ENCODE results near the gene ASIC3. TPM values are rescaled to one million over a fixed set of nuclear protein-coding genes. Genes with fewer than 3 reads are reported as not detected.

ASIC3 gene
- total and polyA plus RNA-seq, 7 experiments from 2014 or later = 6.7 to 17.7 (median 13.7) TPM; not detected in 2

- Histone ChIP-seq H3K27ac (ENCODE audit: low read depth, low read length) (no peak overlapping the region), H3K4me1 (ENCODE audit: control insufficient read depth in 2 of 2, insufficient read depth in 2 of 2, low read length in 2 of 2) (no peaks in the 10 kb centered on the region), H3K27me3 (ENCODE audit: control insufficient read depth in 2 of 2, insufficient read depth in 2 of 2, low read length in 2 of 2) (no peaks in the 10 kb centered on the region), H3K9me3 (ENCODE audit: control insufficient read depth in 2 of 3, low read length in 3 of 3) (no peaks in the 10 kb centered on the region), H3K4me3 (ENCODE audit: low read length) (no peak overlapping the region), H3K36me3 (ENCODE audit: control insufficient read depth in 2 of 3, insufficient read depth in 3 of 3, low read length in 3 of 3) (peaks cover 0 to 69% (median 12%) of the 10 kb centered on the region in 3 experiments)
- intact Hi-C loops (cut with micrococcal nuclease) = no loop called here
- Mint-ChIP-seq H3K9me3 (no peaks in the 10 kb centered on the region), H3K4me1 (peaks cover 0 to 16% (median 8%) of the 10 kb centered on the region in 7 donors), H3K27me3 (no peaks in the 10 kb centered on the region), H3K27ac (no peak overlapping the region), H3K4me3 (no peak overlapping the region), H3K36me3 (peaks cover 0 to 17% (median 0%) of the 10 kb centered on the region in 5 donors)
- CTCF ChIA-PET = no interaction called here
- DNase-seq (no peak), ATAC-seq (no peak)
- POLR2A ChIA-PET = no interaction called here
Measured at GRCh38 chr7:151035026-151035717, 13.2 kb upstream of the ASIC3 start.

GRCh38 chr7:151035902-151036301 is 12.4 kb upstream of the ASIC3 start:
- Histone ChIP-seq H3K4me1 (ENCODE audit: control insufficient read depth in 2 of 2, insufficient read depth in 2 of 2, low read length in 2 of 2) (no peaks in the 10 kb centered on the region), H3K9me3 (ENCODE audit: control insufficient read depth in 2 of 3, low read length in 3 of 3) (no peaks in the 10 kb centered on the region), H3K4me3 (ENCODE audit: low read length) (no peak overlapping the region), H3K36me3 (ENCODE audit: control insufficient read depth in 2 of 3, insufficient read depth in 3 of 3, low read length in 3 of 3) (peaks cover 0 to 73% (median 12%) of the 10 kb centered on the region in 3 experiments), H3K27me3 (ENCODE audit: control insufficient read depth in 2 of 2, insufficient read depth in 2 of 2, low read length in 2 of 2) (no peaks in the 10 kb centered on the region), H3K27ac (ENCODE audit: low read depth, low read length) (no peak overlapping the region)
- H3K36me3 Mint-ChIP-seq = peaks cover 0 to 17% (median 0%) of the 10 kb centered on the region in 5 donors
- intact Hi-C loops (cut with micrococcal nuclease) = no loop called here
- ChIA-PET POLR2A (no interaction called here), CTCF (interaction anchor here (0.6 kb wide), 1 partner anchor 52 kb away, joined by 3 read pairs; no protein-coding TSS in a partner anchor)
- H3K27ac Mint-ChIP-seq = no peak overlapping the region
- no peaks in the 10 kb centered on the region for H3K27me3 Mint-ChIP-seq
- no peak overlapping the region for H3K4me3 Mint-ChIP-seq
- no peak for ATAC-seq
- H3K9me3 Mint-ChIP-seq = no peaks in the 10 kb centered on the region
- peaks cover 0 to 16% (median 8%) of the 10 kb centered on the region in 7 donors for H3K4me1 Mint-ChIP-seq
- DNase-seq = no peak

GRCh38 chr7:151038951-151039849 is 9.1 kb upstream of the ASIC3 start:
- Histone ChIP-seq H3K27ac (ENCODE audit: low read depth, low read length) (no peak overlapping the region), H3K4me3 (ENCODE audit: low read length) (no peak overlapping the region), H3K27me3 (ENCODE audit: control insufficient read depth in 2 of 2, insufficient read depth in 2 of 2, low read length in 2 of 2) (no peaks in the 10 kb centered on the region), H3K9me3 (ENCODE audit: control insufficient read depth in 2 of 3, low read length in 3 of 3) (no peaks in the 10 kb centered on the region), H3K4me1 (ENCODE audit: control insufficient read depth in 2 of 2, insufficient read depth in 2 of 2, low read length in 2 of 2) (no peaks in the 10 kb centered on the region), H3K36me3 (ENCODE audit: control insufficient read depth in 2 of 3, insufficient read depth in 3 of 3, low read length in 3 of 3) (peaks cover 0 to 73% (median 14%) of the 10 kb centered on the region in 3 experiments)
- POLR2A ChIA-PET = no interaction called here
- DNase-seq (peak in 1 of 9 donors; percentile 79), ATAC-seq (peak; percentile 81)
- H3K4me3 Mint-ChIP-seq = no peak overlapping the region
- H3K27ac Mint-ChIP-seq = peak overlapping the region in 3 of 9 donors; percentile 10 to 54 (median 46)
- H3K9me3 Mint-ChIP-seq = no peaks in the 10 kb centered on the region
- peaks cover 0 to 12% (median 0%) of the 10 kb centered on the region in 5 donors for H3K36me3 Mint-ChIP-seq
- CTCF ChIA-PET = interaction anchor here (1.5 kb wide), 1 partner anchor 21 kb away, joined by 3 read pairs; no protein-coding TSS in a partner anchor
- H3K27me3 Mint-ChIP-seq = no peaks in the 10 kb centered on the region
- intact Hi-C loops (cut with micrococcal nuclease) = no loop called here
- H3K4me1 Mint-ChIP-seq = peaks cover 0 to 11% (median 0%) of the 10 kb centered on the region in 7 donors

GRCh38 chr7:151039850-151040548 is 8.3 kb upstream of the ASIC3 start:
- ATAC-seq = no peak
- POLR2A ChIA-PET = interaction anchor here (0.7 kb wide), 1 partner anchor 116 kb away, joined by 3 read pairs; no protein-coding TSS in a partner anchor
- H3K36me3 ChIP-seq (ENCODE audit: control insufficient read depth in 2 of 3, insufficient read depth in 3 of 3, low read length in 3 of 3) = peaks cover 0 to 73% (median 9%) of the 10 kb centered on the region in 3 experiments
- CTCF ChIA-PET = interaction anchor here (1.5 kb wide), 1 partner anchor 22 kb away, joined by 3 read pairs; no protein-coding TSS in a partner anchor
- no peak for DNase-seq
- Mint-ChIP-seq H3K9me3 (no peaks in the 10 kb centered on the region), H3K4me3 (no peak overlapping the region), H3K27ac (no peak overlapping the region), H3K27me3 (no peaks in the 10 kb centered on the region), H3K36me3 (peaks cover 0 to 12% (median 0%) of the 10 kb centered on the region in 5 donors), H3K4me1 (peaks cover 0 to 11% (median 0%) of the 10 kb centered on the region in 7 donors)
- no peak overlapping the region for H3K27ac ChIP-seq (ENCODE audit: low read depth, low read length)
- no peak overlapping the region for H3K4me3 ChIP-seq (ENCODE audit: low read length)
- no peaks in the 10 kb centered on the region for H3K27me3 ChIP-seq (ENCODE audit: control insufficient read depth in 2 of 2, insufficient read depth in 2 of 2, low read length in 2 of 2)
- H3K9me3 ChIP-seq (ENCODE audit: control insufficient read depth in 2 of 3, low read length in 3 of 3) = no peaks in the 10 kb centered on the region
- intact Hi-C loops (cut with micrococcal nuclease) = no loop called here
- no peaks in the 10 kb centered on the region for H3K4me1 ChIP-seq (ENCODE audit: control insufficient read depth in 2 of 2, insufficient read depth in 2 of 2, low read length in 2 of 2)

- CTCF ChIA-PET = interaction anchor here (0.7 to 1.5 kb wide), 2 partner anchors 22 to 62 kb away, joined by 3 to 4 read pairs; no protein-coding TSS in a partner anchor
- no peak overlapping the region for H3K27ac ChIP-seq (ENCODE audit: low read depth, low read length)
Measured at GRCh38 chr7:151040616-151041375, 7.5 kb upstream of the ASIC3 start.

More at GRCh38 chr7:151040616-151041375, 7.5 kb upstream of the ASIC3 start:
- POLR2A ChIA-PET = interaction anchor here (0.7 kb wide), 1 partner anchor 117 kb away, joined by 3 read pairs; no protein-coding TSS in a partner anchor
- Mint-ChIP-seq H3K4me3 (no peak overlapping the region), H3K9me3 (no peaks in the 10 kb centered on the region), H3K27ac (no peak overlapping the region), H3K4me1 (peaks cover 0 to 11% (median 0%) of the 10 kb centered on the region in 7 donors), H3K36me3 (peaks cover 0 to 12% (median 0%) of the 10 kb centered on the region in 5 donors), H3K27me3 (no peaks in the 10 kb centered on the region)
- no peak for ATAC-seq
- peaks cover 0 to 73% (median 3%) of the 10 kb centered on the region in 3 experiments for H3K36me3 ChIP-seq (ENCODE audit: control insufficient read depth in 2 of 3, insufficient read depth in 3 of 3, low read length in 3 of 3)
- H3K27me3 ChIP-seq (ENCODE audit: control insufficient read depth in 2 of 2, insufficient read depth in 2 of 2, low read length in 2 of 2) = no peaks in the 10 kb centered on the region
- intact Hi-C loops (cut with micrococcal nuclease) = no loop called here
- H3K4me1 ChIP-seq (ENCODE audit: control insufficient read depth in 2 of 2, insufficient read depth in 2 of 2, low read length in 2 of 2) = no peaks in the 10 kb centered on the region
- no peak overlapping the region for H3K4me3 ChIP-seq (ENCODE audit: low read length)
- no peak for DNase-seq
- H3K9me3 ChIP-seq (ENCODE audit: control insufficient read depth in 2 of 3, low read length in 3 of 3) = no peaks in the 10 kb centered on the region
